ENCODE results near the gene FAM83F. TPM values are rescaled to one million over a fixed set of nuclear protein-coding genes. Genes with fewer than 3 reads are reported as not detected.

The FAM83F gene
- total and polyA plus RNA-seq, 2 donors (not counting 1 experiment from before 2014, with no cell fraction given): 0.10 TPM; not detected in 1

GRCh38 chr22:40020956-40021355 lies 26.2 kb downstream of the FAM83F start:
- CTCF ChIA-PET: interaction anchor here (0.5 to 11.1 kb wide), 4 partner anchors 11 to 488 kb away, joined by 3 to 328 read pairs (median 3); partner anchors contain the start of gene RPS19BP1
- no peak overlapping the region for H3K27ac ChIP-seq (ENCODE audit: low read length in 2 of 2)
- H3K9me3 ChIP-seq (ENCODE audit: control extremely low read depth in 1 of 3, control insufficient read depth in 2 of 3, insufficient read depth in 1 of 3, low read length in 2 of 3): no peaks in the 10 kb centered on the region
- H3K79me2 ChIP-seq (ENCODE audit: control insufficient read depth, insufficient read depth, low read length): no peaks in the 10 kb centered on the region
- H2AFZ ChIP-seq (ENCODE audit: insufficient read depth, low read depth, low read length, poor library complexity, severe bottlenecking): no peak overlapping the region
- H3K4me1 Mint-ChIP-seq: peaks cover 5% of the 10 kb centered on the region
- no peak for DNase-seq
- H3K4me1 ChIP-seq (ENCODE audit: control insufficient read depth in 2 of 2, insufficient read depth in 2 of 2, low read length in 2 of 2): peaks cover 7 to 8% of the 10 kb centered on the region in 2 donors
- no peaks in the 10 kb centered on the region for H3K9me3 Mint-ChIP-seq (ENCODE audit: insufficient read depth)
- TF ChIP-seq EZH2 (IDR thresholded peaks at IDR 0.05; ENCODE audit: borderline replicate concordance, insufficient read depth, low read depth, low read length, poor library complexity, severe bottlenecking): no peak
- TF ChIP-seq, protein P1, sequence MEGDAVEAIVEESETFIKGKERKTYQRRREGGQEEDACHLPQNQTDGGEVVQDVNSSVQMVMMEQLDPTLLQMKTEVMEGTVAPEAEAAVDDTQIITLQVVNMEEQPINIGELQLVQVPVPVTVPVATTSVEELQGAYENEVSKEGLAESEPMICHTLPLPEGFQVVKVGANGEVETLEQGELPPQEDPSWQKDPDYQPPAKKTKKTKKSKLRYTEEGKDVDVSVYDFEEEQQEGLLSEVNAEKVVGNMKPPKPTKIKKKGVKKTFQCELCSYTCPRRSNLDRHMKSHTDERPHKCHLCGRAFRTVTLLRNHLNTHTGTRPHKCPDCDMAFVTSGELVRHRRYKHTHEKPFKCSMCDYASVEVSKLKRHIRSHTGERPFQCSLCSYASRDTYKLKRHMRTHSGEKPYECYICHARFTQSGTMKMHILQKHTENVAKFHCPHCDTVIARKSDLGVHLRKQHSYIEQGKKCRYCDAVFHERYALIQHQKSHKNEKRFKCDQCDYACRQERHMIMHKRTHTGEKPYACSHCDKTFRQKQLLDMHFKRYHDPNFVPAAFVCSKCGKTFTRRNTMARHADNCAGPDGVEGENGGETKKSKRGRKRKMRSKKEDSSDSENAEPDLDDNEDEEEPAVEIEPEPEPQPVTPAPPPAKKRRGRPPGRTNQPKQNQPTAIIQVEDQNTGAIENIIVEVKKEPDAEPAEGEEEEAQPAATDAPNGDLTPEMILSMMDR (IDR thresholded peaks at IDR 0.05): no peak
- intact Hi-C loops (cut with micrococcal nuclease): loop anchor here (5.0 kb wide), 1 partner anchor 69 kb away; no protein-coding TSS in a partner anchor
- ATAC-seq (ENCODE audit: low read depth): no peak
- no peak overlapping the region for H3K4me2 ChIP-seq (replicated peaks; ENCODE audit: low read depth, low read length, poor library complexity, severe bottlenecking)
- H3K27me3 Mint-ChIP-seq: peaks cover 12% of the 10 kb centered on the region
- no peak overlapping the region for H3K27ac Mint-ChIP-seq
- no peak overlapping the region for H3K9ac ChIP-seq (ENCODE audit: low read length)
- H3K27me3 ChIP-seq (replicated peaks in 1 of 4; ENCODE audit: control extremely low read depth in 1 of 4, control insufficient read depth in 3 of 4, insufficient read depth in 4 of 4, low read length in 3 of 4): peaks cover 0 to 4% (median 0%) of the 10 kb centered on the region in 4 experiments
- no peaks in the 10 kb centered on the region for H4K20me1 ChIP-seq (ENCODE audit: control insufficient read depth, insufficient read depth, low read length, poor library complexity, severe bottlenecking)
- WGBS (ENCODE audit: insufficient coverage): 84% methylated on average over 7 of the region's 7 CpGs
- H3K4me3 ChIP-seq (ENCODE audit: control extremely low read depth in 1 of 5, extremely low read depth in 1 of 5, insufficient read depth in 1 of 5, low read depth in 2 of 5, low read length in 4 of 5): no peak overlapping the region
- no peaks in the 10 kb centered on the region for H3K36me3 ChIP-seq (replicated peaks in 1 of 2; ENCODE audit: control extremely low read depth in 1 of 2, control insufficient read depth in 1 of 2, extremely low read depth in 1 of 2, insufficient read depth in 2 of 2, low read length in 1 of 2)
- POLR2A ChIA-PET: no interaction called here
- no peak overlapping the region for H3K4me3 Mint-ChIP-seq

GRCh38 chr22:40021401-40022000 lies 26.7 kb downstream of the FAM83F start:
- Histone ChIP-seq H3K4me2 (replicated peaks; ENCODE audit: low read depth, low read length, poor library complexity, severe bottlenecking) (no peak overlapping the region), H3K79me2 (ENCODE audit: control insufficient read depth, insufficient read depth, low read length) (no peaks in the 10 kb centered on the region), H3K4me3 (ENCODE audit: control extremely low read depth in 1 of 5, extremely low read depth in 1 of 5, insufficient read depth in 1 of 5, low read depth in 2 of 5, low read length in 4 of 5) (no peak overlapping the region), H3K9ac (ENCODE audit: low read length) (no peak overlapping the region), H2AFZ (ENCODE audit: insufficient read depth, low read depth, low read length, poor library complexity, severe bottlenecking) (no peak overlapping the region), H4K20me1 (ENCODE audit: control insufficient read depth, insufficient read depth, low read length, poor library complexity, severe bottlenecking) (no peaks in the 10 kb centered on the region), H3K27ac (ENCODE audit: low read length in 2 of 2) (no peak overlapping the region), H3K27me3 (replicated peaks in 1 of 4; ENCODE audit: control extremely low read depth in 1 of 4, control insufficient read depth in 3 of 4, insufficient read depth in 4 of 4, low read length in 3 of 4) (peaks cover 0 to 4% (median 0%) of the 10 kb centered on the region in 4 experiments), H3K4me1 (ENCODE audit: control insufficient read depth in 2 of 2, insufficient read depth in 2 of 2, low read length in 2 of 2) (peaks cover 7 to 8% of the 10 kb centered on the region in 2 donors), H3K36me3 (replicated peaks in 1 of 2; ENCODE audit: control extremely low read depth in 1 of 2, control insufficient read depth in 1 of 2, extremely low read depth in 1 of 2, insufficient read depth in 2 of 2, low read length in 1 of 2) (no peaks in the 10 kb centered on the region), H3K9me3 (ENCODE audit: control extremely low read depth in 1 of 3, control insufficient read depth in 2 of 3, insufficient read depth in 1 of 3, low read length in 2 of 3) (no peaks in the 10 kb centered on the region)
- intact Hi-C loops (cut with micrococcal nuclease): loop anchor here (5.0 kb wide), 1 partner anchor 69 kb away; no protein-coding TSS in a partner anchor
- 93% methylated on average over 34 of the region's 34 CpGs for WGBS (ENCODE audit: insufficient coverage)
- TF ChIP-seq, protein P1 (IDR thresholded peaks at IDR 0.05): no peak
- no peak for TF ChIP-seq EZH2 (IDR thresholded peaks at IDR 0.05; ENCODE audit: borderline replicate concordance, insufficient read depth, low read depth, low read length, poor library complexity, severe bottlenecking)
- ChIA-PET CTCF (interaction anchor here (0.6 to 11.1 kb wide), 5 partner anchors 93 to 488 kb away, joined by 3 to 328 read pairs (median 4); partner anchors contain the start of gene RPS19BP1), POLR2A (no interaction called here)
- H3K4me3 Mint-ChIP-seq: no peak overlapping the region
- DNase-seq (no peak), ATAC-seq (ENCODE audit: low read depth) (no peak)
- no peak overlapping the region for H3K27ac Mint-ChIP-seq
- H3K4me1 Mint-ChIP-seq: peaks cover 5% of the 10 kb centered on the region
- peaks cover 12% of the 10 kb centered on the region for H3K27me3 Mint-ChIP-seq
- H3K9me3 Mint-ChIP-seq (ENCODE audit: insufficient read depth): no peaks in the 10 kb centered on the region
